ENCODE results near the gene EML2.

DNA sequence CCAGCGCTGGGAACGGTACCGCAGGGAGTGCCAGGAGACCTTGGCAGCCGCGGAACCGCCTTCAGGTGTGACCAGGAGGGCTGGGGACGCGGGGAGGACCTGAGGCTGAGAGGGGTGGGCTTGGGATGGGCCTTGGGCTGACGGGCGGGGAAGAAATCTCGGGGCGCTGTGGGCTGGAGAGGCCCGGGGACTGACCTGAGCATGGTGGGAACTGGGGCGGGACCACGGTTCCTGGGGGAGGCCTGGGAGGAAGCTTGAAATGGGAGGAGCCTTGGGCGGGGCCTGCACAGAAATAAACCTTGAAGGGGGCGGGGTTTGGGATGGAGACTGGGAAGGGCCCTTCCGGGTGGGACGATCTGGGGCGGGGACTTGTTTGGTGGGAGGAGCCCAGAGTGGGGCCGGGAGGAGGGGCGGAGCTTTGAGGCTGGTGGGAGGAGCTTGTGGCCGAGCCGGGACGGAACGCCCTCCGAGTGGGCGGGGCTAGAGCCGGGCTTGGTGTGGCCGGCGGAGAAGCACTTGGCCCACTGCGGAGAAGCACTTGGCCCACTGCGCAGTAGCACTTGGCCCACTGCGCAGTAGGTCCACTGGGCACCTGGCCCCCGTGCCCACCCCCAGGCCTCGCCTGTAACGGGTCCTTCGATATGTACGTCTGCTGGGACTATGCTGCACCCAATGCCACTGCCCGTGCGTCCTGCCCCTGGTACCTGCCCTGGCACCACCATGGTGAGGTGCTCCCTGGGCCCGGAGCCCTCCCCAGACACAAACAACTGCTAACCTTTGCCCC, 31.7 kb upstream of the EML2 start:
- TF ChIP-seq, protein P1, sequence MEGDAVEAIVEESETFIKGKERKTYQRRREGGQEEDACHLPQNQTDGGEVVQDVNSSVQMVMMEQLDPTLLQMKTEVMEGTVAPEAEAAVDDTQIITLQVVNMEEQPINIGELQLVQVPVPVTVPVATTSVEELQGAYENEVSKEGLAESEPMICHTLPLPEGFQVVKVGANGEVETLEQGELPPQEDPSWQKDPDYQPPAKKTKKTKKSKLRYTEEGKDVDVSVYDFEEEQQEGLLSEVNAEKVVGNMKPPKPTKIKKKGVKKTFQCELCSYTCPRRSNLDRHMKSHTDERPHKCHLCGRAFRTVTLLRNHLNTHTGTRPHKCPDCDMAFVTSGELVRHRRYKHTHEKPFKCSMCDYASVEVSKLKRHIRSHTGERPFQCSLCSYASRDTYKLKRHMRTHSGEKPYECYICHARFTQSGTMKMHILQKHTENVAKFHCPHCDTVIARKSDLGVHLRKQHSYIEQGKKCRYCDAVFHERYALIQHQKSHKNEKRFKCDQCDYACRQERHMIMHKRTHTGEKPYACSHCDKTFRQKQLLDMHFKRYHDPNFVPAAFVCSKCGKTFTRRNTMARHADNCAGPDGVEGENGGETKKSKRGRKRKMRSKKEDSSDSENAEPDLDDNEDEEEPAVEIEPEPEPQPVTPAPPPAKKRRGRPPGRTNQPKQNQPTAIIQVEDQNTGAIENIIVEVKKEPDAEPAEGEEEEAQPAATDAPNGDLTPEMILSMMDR (IDR thresholded peaks at IDR 0.05; ENCODE audit: low read depth, low read length, poor library complexity, severe bottlenecking), result no peak
- no peak for TF ChIP-seq EZH2phosphoT487 (IDR thresholded peaks at IDR 0.05; ENCODE audit: borderline replicate concordance, low read length)
